ENCODE data around the gene MYO15B. TPM values are rescaled to one million over a fixed set of nuclear protein-coding genes. Genes with fewer than 3 reads are reported as not detected.

Gene MYO15B
- total RNA-seq, 1 donor from 2014 or later: 193 TPM

DNA sequence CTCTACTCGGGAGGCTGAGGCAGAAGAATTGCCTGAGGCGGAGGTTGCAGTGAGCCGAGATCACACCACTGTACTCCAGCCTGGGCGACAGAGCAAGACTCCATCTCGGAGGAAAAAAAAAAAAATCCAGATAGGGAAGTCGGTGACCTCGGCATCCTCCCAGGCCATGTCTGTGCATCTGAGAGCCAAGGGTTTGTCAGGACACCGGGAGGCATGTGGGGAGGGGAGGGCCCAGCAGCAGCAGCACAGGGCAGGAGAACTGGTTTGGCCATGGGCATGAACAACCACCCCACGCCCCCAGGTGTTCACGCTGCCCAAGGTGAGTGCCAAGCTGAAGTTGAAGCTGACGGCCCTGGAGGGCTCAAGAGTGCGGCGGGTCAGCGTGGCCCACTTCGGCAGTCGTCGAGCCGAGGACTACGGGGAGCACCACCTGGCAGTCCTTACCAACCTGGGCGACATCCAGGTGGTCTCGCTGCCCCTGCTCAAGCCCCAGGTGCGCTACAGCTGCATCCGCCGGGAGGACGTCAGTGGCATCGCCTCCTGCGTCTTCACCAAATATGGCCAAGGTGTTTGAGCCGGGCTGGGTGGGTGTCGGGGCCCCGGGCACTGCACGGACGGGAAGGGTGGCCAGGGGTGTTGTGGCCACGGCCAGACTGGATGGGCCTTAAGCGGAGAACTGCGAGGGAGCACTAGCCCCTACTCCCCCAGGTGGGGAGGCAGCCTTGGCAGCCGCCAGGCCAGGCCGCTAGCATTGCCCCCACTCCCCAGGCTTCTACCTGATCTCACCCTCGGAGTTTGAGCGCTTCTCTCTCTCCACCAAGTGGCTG is 14.7 kb upstream of the MYO15B start:
- H3K4me1 ChIP-seq: no peaks in the 10 kb centered on the region
- no peaks in the 10 kb centered on the region for H3K36me3 ChIP-seq
- H3K27me3 ChIP-seq: no peaks in the 10 kb centered on the region
- TF ChIP-seq, protein P1, sequence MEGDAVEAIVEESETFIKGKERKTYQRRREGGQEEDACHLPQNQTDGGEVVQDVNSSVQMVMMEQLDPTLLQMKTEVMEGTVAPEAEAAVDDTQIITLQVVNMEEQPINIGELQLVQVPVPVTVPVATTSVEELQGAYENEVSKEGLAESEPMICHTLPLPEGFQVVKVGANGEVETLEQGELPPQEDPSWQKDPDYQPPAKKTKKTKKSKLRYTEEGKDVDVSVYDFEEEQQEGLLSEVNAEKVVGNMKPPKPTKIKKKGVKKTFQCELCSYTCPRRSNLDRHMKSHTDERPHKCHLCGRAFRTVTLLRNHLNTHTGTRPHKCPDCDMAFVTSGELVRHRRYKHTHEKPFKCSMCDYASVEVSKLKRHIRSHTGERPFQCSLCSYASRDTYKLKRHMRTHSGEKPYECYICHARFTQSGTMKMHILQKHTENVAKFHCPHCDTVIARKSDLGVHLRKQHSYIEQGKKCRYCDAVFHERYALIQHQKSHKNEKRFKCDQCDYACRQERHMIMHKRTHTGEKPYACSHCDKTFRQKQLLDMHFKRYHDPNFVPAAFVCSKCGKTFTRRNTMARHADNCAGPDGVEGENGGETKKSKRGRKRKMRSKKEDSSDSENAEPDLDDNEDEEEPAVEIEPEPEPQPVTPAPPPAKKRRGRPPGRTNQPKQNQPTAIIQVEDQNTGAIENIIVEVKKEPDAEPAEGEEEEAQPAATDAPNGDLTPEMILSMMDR (IDR thresholded peaks at IDR 0.05): no peak
- no peak overlapping the region for H3K27ac ChIP-seq
- DNase-seq (peak; percentile 60), ATAC-seq (no peak)
- no peaks in the 10 kb centered on the region for H3K9me3 ChIP-seq
- intact Hi-C loops (cut with DNase I): no loop called here
- H3K4me3 ChIP-seq: no peak overlapping the region

DNA sequence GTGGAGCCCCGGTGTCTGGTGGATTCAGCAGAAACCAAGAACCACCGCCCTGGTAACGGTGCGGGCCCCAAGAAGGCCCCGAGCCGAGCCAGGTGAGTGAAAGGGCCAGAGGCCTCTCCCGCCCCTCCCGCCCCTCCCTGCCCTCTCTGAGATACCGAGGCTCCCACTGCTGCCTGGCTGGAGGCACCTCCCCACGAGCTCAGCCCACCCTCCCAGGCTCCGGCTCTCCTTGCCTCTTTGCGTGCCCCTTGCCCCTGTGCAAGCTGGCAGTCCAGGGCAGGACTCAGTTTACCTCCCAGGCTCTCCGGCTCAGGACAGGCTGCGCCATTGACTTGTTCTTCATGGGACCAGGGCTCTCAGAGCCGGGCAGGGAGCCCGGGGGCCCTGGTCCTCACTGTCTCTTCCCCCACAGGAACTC is 14.1 kb upstream of the MYO15B start:
- no peak overlapping the region for H3K27ac ChIP-seq
- H3K36me3 ChIP-seq: no peaks in the 10 kb centered on the region
- no peak overlapping the region for H3K4me3 ChIP-seq
- ATAC-seq: no peak
- no peaks in the 10 kb centered on the region for H3K9me3 ChIP-seq
- intact Hi-C loops (cut with DNase I): no loop called here
- DNase-seq: no peak
- no peaks in the 10 kb centered on the region for H3K4me1 ChIP-seq
- TF ChIP-seq, protein P1 (IDR thresholded peaks at IDR 0.05): no peak
- no peaks in the 10 kb centered on the region for H3K27me3 ChIP-seq

DNA sequence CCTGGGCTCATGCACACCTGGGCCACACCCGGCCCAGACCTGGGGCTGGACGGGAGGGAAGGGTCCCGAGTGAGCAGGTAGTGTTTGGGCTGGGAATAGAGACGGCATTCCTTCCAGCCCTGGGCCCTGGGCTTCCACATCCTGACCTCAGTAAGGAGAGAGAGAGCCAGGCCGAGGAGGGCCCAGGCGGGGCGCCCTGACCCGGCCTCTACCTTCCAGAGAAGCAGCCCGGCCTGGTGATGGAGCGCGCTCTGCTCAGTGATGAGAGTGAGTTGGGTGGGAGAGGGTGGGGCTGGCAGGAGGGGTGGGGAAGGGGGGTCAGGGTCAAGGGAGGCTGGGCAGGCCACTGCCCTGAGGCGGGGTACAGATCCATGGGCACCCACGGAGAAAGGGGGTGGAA is 13.6 kb upstream of the MYO15B start:
- Histone ChIP-seq H3K27me3 (no peaks in the 10 kb centered on the region), H3K4me3 (no peak overlapping the region), H3K36me3 (no peaks in the 10 kb centered on the region), H3K4me1 (no peaks in the 10 kb centered on the region), H3K9me3 (no peaks in the 10 kb centered on the region), H3K27ac (no peak overlapping the region)
- TF ChIP-seq, protein P1 (IDR thresholded peaks at IDR 0.05): no peak
- intact Hi-C loops (cut with DNase I): no loop called here
- no peak for DNase-seq
- ATAC-seq: no peak

DNA sequence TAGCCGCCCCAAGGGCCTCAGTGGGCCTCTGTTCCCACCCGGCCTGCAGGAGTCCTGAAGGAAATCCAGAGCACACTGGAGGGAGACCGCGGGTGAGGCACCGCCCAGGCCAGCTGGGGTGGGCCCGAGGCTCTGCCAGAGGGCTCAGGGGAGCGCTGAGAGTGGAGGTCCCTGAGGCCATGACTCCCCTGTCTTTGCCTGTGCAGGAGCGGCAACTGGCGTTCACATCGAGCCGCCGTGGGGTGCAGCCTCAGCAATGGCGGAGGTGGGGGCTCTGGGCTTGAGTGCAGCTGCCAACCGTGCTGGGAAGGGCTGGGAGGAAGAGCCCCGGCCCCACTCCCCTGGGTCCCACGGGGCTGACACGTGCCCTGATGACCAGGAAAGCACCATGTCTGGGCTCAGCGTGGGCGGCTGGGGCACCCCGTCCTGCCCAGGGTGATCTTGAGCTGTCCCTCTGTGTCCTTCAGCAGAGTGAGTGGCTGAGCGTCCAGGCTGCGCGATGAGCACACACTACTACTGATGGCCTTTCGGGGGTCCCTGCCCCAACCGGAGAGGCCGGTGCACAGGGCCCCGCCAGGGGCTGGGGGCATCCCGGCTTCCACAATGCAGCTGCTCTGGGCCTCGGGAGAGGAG is 13.1 kb upstream of the MYO15B start:
- no peak overlapping the region for H3K27ac ChIP-seq
- intact Hi-C loops (cut with DNase I): no loop called here
- H3K4me3 ChIP-seq: no peak overlapping the region
- DNase-seq: no peak
- no peaks in the 10 kb centered on the region for H3K36me3 ChIP-seq
- TF ChIP-seq, protein P1 (IDR thresholded peaks at IDR 0.05): no peak
- no peaks in the 10 kb centered on the region for H3K9me3 ChIP-seq
- no peak for ATAC-seq
- H3K27me3 ChIP-seq: no peaks in the 10 kb centered on the region
- no peaks in the 10 kb centered on the region for H3K4me1 ChIP-seq

DNA sequence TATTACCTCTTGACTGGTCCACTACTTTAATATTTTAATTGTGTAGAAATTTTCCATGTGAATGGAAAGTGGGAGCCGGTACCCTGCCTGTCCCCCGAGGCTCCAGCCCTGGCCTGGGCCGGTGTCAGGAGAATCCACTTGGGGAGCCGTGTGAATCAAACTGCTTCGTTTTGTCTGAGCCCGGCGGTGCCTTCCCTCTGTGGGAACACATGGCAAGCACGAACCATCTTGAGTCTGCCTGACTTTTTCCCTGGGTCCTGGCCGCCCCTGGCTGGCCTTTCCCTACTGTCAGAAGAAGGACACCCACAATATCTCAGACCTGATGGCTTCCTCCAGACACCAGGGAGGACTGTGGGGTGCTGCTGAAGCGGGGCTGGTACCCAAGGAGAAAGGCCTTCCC is 12.4 kb upstream of the MYO15B start:
- no peaks in the 10 kb centered on the region for H3K4me1 ChIP-seq
- intact Hi-C loops (cut with DNase I): no loop called here
- no peaks in the 10 kb centered on the region for H3K9me3 ChIP-seq
- H3K27ac ChIP-seq: no peak overlapping the region
- H3K27me3 ChIP-seq: no peaks in the 10 kb centered on the region
- no peaks in the 10 kb centered on the region for H3K36me3 ChIP-seq
- TF ChIP-seq, protein P1 (IDR thresholded peaks at IDR 0.05): no peak
- H3K4me3 ChIP-seq: no peak overlapping the region
- ATAC-seq: no peak
- DNase-seq: no peak
